Gastrocnemius medialis (tissue), 4 donors: ENCODE measurements around the gene SH2D6. TPM values are rescaled to one million over a fixed set of nuclear protein-coding genes. Genes with fewer than 3 reads are reported as not detected.

ENCODE experiments used
- ATAC-seq, 2 donors: fragments of 150-250 bp; one replicate each; pipeline ENCODE4 v1.9.1; 2016
- DNase-seq, 2 donors: peaks; one replicate each; pipeline ENCODE4 v3.0.0-alpha.2; 2019
- H3K27ac ChIP-seq, 4 donors: fragments of 200-600 bp; sonication (generic); 1 replicate in 1 of 4; 2 replicates in 3 of 4; pipeline ENCODE4 v1.5.1; 2016 to 2018; ENCODE audit warnings: mild to moderate bottlenecking in 2 of 4, moderate library complexity in 1 of 4
- H3K27me3 ChIP-seq, 3 donors: fragments of 200-600 bp; sonication (generic) in 2 of 3; 1 replicate in 1 of 3; 2 replicates in 2 of 3; pipeline versions ENCODE4 v1.5.1 to v1.6.0; 2016 to 2019; ENCODE audit warnings: mild to moderate bottlenecking in 1 of 3, moderate library complexity in 1 of 3
- H3K36me3 ChIP-seq, 2 donors: fragments of 200-600 bp; sonication (generic) in 1 of 2; one replicate each; pipeline ENCODE4 v1.5.1; 2017 to 2018
- H3K4me1 ChIP-seq, 2 donors: fragments of 200-600 bp; sonication (generic) in 1 of 2; one replicate each; pipeline ENCODE4 v1.5.1; 2016 to 2017; ENCODE audit warnings: mild to moderate bottlenecking in 2 of 2
- H3K4me3 ChIP-seq, 4 donors: fragments of 200-600 bp; sonication (generic) in 3 of 4; 1 replicate in 1 of 4; 2 replicates in 3 of 4; pipeline ENCODE4 v1.5.1; 2016 to 2019; ENCODE audit warnings: mild to moderate bottlenecking in 2 of 4
- H3K9me3 ChIP-seq, 3 donors: fragments of 200-600 bp; sonication (generic) in 2 of 3; 1 replicate in 1 of 3; 2 replicates in 2 of 3; pipeline ENCODE4 v1.5.1; 2016 to 2019
- CTCF ChIP-seq, 5 experiments: fragments of 450-650 bp in 3 of 5; fragments of 200-600 bp in 2 of 5; sonication (generic) in 2 of 5; IDR thresholded peaks in 4 of 5; conservative IDR thresholded peaks in 1 of 5; 1 replicate in 4 of 5; 2 replicates in 1 of 5; pipeline ENCODE4 v1.5.1; 2016 to 2019; ENCODE audit warnings: antibody characterized with exemption in 5 of 5, mild to moderate bottlenecking in 3 of 5, moderate library complexity in 3 of 5
- POLR2A ChIP-seq, 2 donors: fragments of 450-650 bp; IDR thresholded peaks; one replicate each; pipeline ENCODE4 v1.6.1; 2017; ENCODE audit warnings: antibody characterized with exemption in 2 of 2, mild to moderate bottlenecking in 2 of 2, moderate library complexity in 2 of 2
- in situ Hi-C, 4 donors: fragments of 200-750 bp; cut with MboI; loops; one replicate each; pipeline versions ENCODE4 v1.15.0 to v1.8.0; 2017; ENCODE audit warnings: low sequenced_read_pairs in 4 of 4
- intact Hi-C: fragments of 100-400 bp; cut with DNase I; formaldehyde crosslinking; loops from one replicate; pipeline ENCODE4 v1.15.1; 2023; ENCODE audit warnings: low total_unique reads
- total RNA-seq, 4 donors: library from RNA; depleted of rRNA; stranded (reverse); fragments of >200 nt; gene quantifications; one replicate each; pipeline versions ENCODE4 v1.1.0 to v1.2.3, GENCODE V29; 2016

SH2D6 gene
- total RNA-seq, 4 donors from 2014 or later: 3.5 TPM; not detected in 3

- ATAC-seq (no peak), DNase-seq (no peak)
- Histone ChIP-seq H3K27ac (no peak overlapping the region), H3K4me1 (no peaks in the 10 kb centered on the region), H3K9me3 (no peaks in the 10 kb centered on the region), H3K4me3 (no peak overlapping the region), H3K36me3 (peaks cover 0 to 71% of the 10 kb centered on the region in 2 donors), H3K27me3 (no peaks in the 10 kb centered on the region)
- in situ Hi-C loops (no loop called here), intact Hi-C loops (no loop called here)
- TF ChIP-seq CTCF (IDR thresholded peaks at IDR 0.05 in 4 of 5, conservative IDR thresholded peaks at IDR 0.05 in 1 of 5) (no peak), POLR2A (IDR thresholded peaks at IDR 0.05) (no peak)
Measured at GRCh38 chr2:85376291-85377065, 42.0 kb upstream of the SH2D6 start.

DNA sequence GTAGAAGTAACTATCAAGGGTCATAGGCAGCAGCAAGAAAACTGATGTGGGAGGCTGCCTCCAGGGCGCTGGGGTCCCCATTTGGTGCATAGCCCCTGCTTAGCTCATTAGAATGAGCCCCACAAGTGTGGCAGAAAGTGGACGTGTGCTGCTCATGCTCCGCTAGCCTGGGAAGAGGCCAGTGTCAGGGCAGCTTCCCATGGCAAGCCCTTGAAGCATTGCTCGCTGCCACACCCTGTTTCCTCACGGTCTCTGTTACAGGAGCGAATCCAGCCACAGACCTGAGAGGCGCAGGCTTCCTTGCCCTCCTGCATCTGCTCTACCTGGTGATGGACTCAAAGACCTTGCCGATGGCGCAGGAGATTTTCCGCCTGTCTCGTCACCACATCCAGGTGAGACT, 41.4 kb upstream of the SH2D6 start:
- no peak overlapping the region for H3K27ac ChIP-seq
- ATAC-seq: no peak
- intact Hi-C loops (no loop called here), in situ Hi-C loops (no loop called here)
- TF ChIP-seq CTCF (IDR thresholded peaks at IDR 0.05 in 4 of 5, conservative IDR thresholded peaks at IDR 0.05 in 1 of 5) (no peak), POLR2A (IDR thresholded peaks at IDR 0.05) (no peak)
- H3K4me3 ChIP-seq: no peak overlapping the region
- peaks cover 0 to 72% of the 10 kb centered on the region in 2 donors for H3K36me3 ChIP-seq
- no peak for DNase-seq
- no peaks in the 10 kb centered on the region for H3K4me1 ChIP-seq
- no peaks in the 10 kb centered on the region for H3K27me3 ChIP-seq
- no peaks in the 10 kb centered on the region for H3K9me3 ChIP-seq

- Histone ChIP-seq H3K27me3 (no peaks in the 10 kb centered on the region), H3K27ac (no peak overlapping the region), H3K4me1 (peaks cover 0 to 8% of the 10 kb centered on the region in 2 donors), H3K9me3 (no peaks in the 10 kb centered on the region), H3K4me3 (no peak overlapping the region), H3K36me3 (peaks cover 0 to 67% of the 10 kb centered on the region in 2 donors)
- TF ChIP-seq CTCF (IDR thresholded peaks at IDR 0.05 in 4 of 5, conservative IDR thresholded peaks at IDR 0.05 in 1 of 5) (no peak), POLR2A (IDR thresholded peaks at IDR 0.05) (no peak)
- intact Hi-C loops (no loop called here), in situ Hi-C loops (no loop called here)
- ATAC-seq (no peak), DNase-seq (no peak)
Measured at GRCh38 chr2:85378257-85378656, 40.3 kb upstream of the SH2D6 start.

DNA sequence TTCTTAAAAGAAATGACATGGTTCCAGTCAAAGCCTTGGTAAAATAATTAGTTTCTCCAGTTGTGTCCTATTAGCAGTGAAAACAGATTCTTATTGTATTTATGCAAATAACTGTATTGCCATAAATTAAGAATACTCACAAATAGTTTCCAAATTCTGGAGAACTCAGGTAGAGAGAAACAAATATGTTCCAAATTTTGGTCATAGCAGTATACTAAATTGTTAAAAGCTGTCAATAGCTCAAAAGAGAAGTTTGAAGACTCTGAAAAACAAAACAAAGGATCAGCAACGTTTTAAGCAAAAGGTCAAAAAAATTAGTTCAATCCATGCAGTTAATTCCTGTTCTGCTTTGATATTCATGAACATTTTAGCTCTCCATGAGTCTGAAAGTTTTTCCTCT, 38.5 kb upstream of the SH2D6 start:
- intact Hi-C loops (no loop called here), in situ Hi-C loops (no loop called here)
- no peak for ATAC-seq
- Histone ChIP-seq H3K27ac (no peak overlapping the region), H3K9me3 (no peaks in the 10 kb centered on the region), H3K36me3 (peaks cover 0 to 54% of the 10 kb centered on the region in 2 donors), H3K4me3 (no peak overlapping the region), H3K27me3 (no peaks in the 10 kb centered on the region), H3K4me1 (peaks cover 3 to 12% of the 10 kb centered on the region in 2 donors)
- no peak for TF ChIP-seq POLR2A (IDR thresholded peaks at IDR 0.05)
- TF ChIP-seq CTCF (IDR thresholded peaks at IDR 0.05 in 4 of 5, conservative IDR thresholded peaks at IDR 0.05 in 1 of 5): no peak
- no peak for DNase-seq
